HK-2 (cell line): ENCODE data around the gene TEAD1.

Experiments used
- DNase-seq: peaks from one replicate; pipeline ENCODE4 v3.0.0-alpha.2; 2018; ENCODE audit not compliant: unreplicated experiment

Gene TEAD1

GRCh38 chr11:12942157-12942556, 267.9 kb downstream of the TEAD1 start:
- DNase-seq, result no peak

GRCh38 chr11:12943311-12943710, 269.1 kb downstream of the TEAD1 start:
- no peak for DNase-seq

GRCh38 chr11:12944889-12945288, 270.7 kb downstream of the TEAD1 start:
- DNase-seq, result no peak

GRCh38 chr11:12949453-12949852, 275.2 kb downstream of the TEAD1 start:
- DNase-seq, result no peak

GRCh38 chr11:12950670-12951069, 276.4 kb downstream of the TEAD1 start:
- no peak for DNase-seq

- DNase-seq, result no peak
Observed at GRCh38 chr11:12951376-12951775, 277.2 kb downstream of the TEAD1 start.

GRCh38 chr11:12952094-12952493, 277.9 kb downstream of the TEAD1 start:
- no peak for DNase-seq

GRCh38 chr11:12958986-12959385, 284.8 kb downstream of the TEAD1 start:
- DNase-seq, result no peak

- DNase-seq, result no peak
Observed at GRCh38 chr11:12961615-12962014, 287.4 kb downstream of the TEAD1 start.

- DNase-seq, result no peak
Observed at GRCh38 chr11:12962306-12962705, 288.1 kb downstream of the TEAD1 start.

GRCh38 chr11:12963051-12963450, 288.8 kb downstream of the TEAD1 start:
- DNase-seq, result no peak

- peak; percentile 44 for DNase-seq
Observed at GRCh38 chr11:12963792-12964536, 289.7 kb downstream of the TEAD1 start.

GRCh38 chr11:12964650-12965049, 290.4 kb downstream of the TEAD1 start:
- no peak for DNase-seq

GRCh38 chr11:12966002-12966401, 291.8 kb downstream of the TEAD1 start:
- DNase-seq, result no peak

GRCh38 chr11:12968101-12968500, 293.9 kb downstream of the TEAD1 start:
- no peak for DNase-seq

- DNase-seq, result no peak
Observed at GRCh38 chr11:12968826-12969225, 294.6 kb downstream of the TEAD1 start.

- DNase-seq, result no peak
Observed at GRCh38 chr11:12971955-12972354, 297.7 kb downstream of the TEAD1 start.

GRCh38 chr11:12973528-12974181, 299.4 kb downstream of the TEAD1 start:
- DNase-seq, result no peak

GRCh38 chr11:12975195-12975594, 301.0 kb downstream of the TEAD1 start:
- no peak for DNase-seq

GRCh38 chr11:12979928-12980689, 305.9 kb downstream of the TEAD1 start:
- no peak for DNase-seq

- DNase-seq, result no peak
Observed at GRCh38 chr11:12981676-12982522, 307.7 kb downstream of the TEAD1 start.

GRCh38 chr11:12983336-12983735, 309.1 kb downstream of the TEAD1 start:
- no peak for DNase-seq
